ENCODE results near the gene PLA2G2E. TPM values are rescaled to one million over a fixed set of nuclear protein-coding genes. Genes with fewer than 3 reads are reported as not detected.
"Not testable (repeated sequence)": the region's sequence is repeated elsewhere in the genome, so short reads cannot be mapped to it uniquely, and the experiment has no call there.

The PLA2G2E gene
- polyA plus RNA-seq, 4 donors, result not detected

- H3K27ac ChIP-seq (ENCODE audit: low read depth in 1 of 3, low read length in 2 of 3), result no peak overlapping the region
- WGBS, 3 donors, result 67 to 74% (median 71%) methylated on average over 7 of the region's 7 CpGs
- no peak for FAIRE-seq
Measured at GRCh38 chr1:19940486-19941205, 17.2 kb upstream of the PLA2G2E start.

GRCh38 chr1:19938472-19938871 lies 15.1 kb upstream of the PLA2G2E start:
- H3K27ac ChIP-seq (ENCODE audit: low read depth in 1 of 3, low read length in 2 of 3), result no peak overlapping the region
- no peaks in the 10 kb centered on the region for H3K9me3 ChIP-seq (ENCODE audit: control insufficient read depth in 2 of 2, insufficient read depth in 1 of 2, low read depth in 1 of 2, low read length in 1 of 2)
- H3K27me3 ChIP-seq (ENCODE audit: control insufficient read depth in 3 of 3, insufficient read depth in 3 of 3, low read length in 3 of 3), result no peaks in the 10 kb centered on the region
- DNase-seq, result no peak
- no peaks in the 10 kb centered on the region for H3K4me1 ChIP-seq (ENCODE audit: control insufficient read depth in 3 of 3, insufficient read depth in 2 of 3, low read depth in 1 of 3, low read length in 2 of 3)
- no peak for FAIRE-seq
- H3K36me3 ChIP-seq (ENCODE audit: control insufficient read depth in 3 of 3, insufficient read depth in 2 of 3, low read depth in 1 of 3, low read length in 3 of 3), result no peaks in the 10 kb centered on the region
- no peak overlapping the region for H3K4me3 ChIP-seq (ENCODE audit: low read depth in 1 of 3, low read length in 3 of 3)
- 86 to 89% (median 86%) methylated on average over 1 of the region's 1 CpG for WGBS, 3 donors

More at GRCh38 chr1:19940486-19941205, 17.2 kb upstream of the PLA2G2E start:
- Histone ChIP-seq H3K4me1 (ENCODE audit: control insufficient read depth in 3 of 3, insufficient read depth in 2 of 3, low read depth in 1 of 3, low read length in 2 of 3) (no peaks in the 10 kb centered on the region), H3K9me3 (ENCODE audit: control insufficient read depth in 2 of 2, insufficient read depth in 1 of 2, low read depth in 1 of 2, low read length in 1 of 2) (no peaks in the 10 kb centered on the region), H3K27me3 (ENCODE audit: control insufficient read depth in 3 of 3, insufficient read depth in 3 of 3, low read length in 3 of 3) (no peaks in the 10 kb centered on the region), H3K4me3 (ENCODE audit: low read depth in 1 of 3, low read length in 3 of 3) (no peak overlapping the region), H3K36me3 (ENCODE audit: control insufficient read depth in 3 of 3, insufficient read depth in 2 of 3, low read depth in 1 of 3, low read length in 3 of 3) (no peaks in the 10 kb centered on the region)
- no peak for DNase-seq

DNA sequence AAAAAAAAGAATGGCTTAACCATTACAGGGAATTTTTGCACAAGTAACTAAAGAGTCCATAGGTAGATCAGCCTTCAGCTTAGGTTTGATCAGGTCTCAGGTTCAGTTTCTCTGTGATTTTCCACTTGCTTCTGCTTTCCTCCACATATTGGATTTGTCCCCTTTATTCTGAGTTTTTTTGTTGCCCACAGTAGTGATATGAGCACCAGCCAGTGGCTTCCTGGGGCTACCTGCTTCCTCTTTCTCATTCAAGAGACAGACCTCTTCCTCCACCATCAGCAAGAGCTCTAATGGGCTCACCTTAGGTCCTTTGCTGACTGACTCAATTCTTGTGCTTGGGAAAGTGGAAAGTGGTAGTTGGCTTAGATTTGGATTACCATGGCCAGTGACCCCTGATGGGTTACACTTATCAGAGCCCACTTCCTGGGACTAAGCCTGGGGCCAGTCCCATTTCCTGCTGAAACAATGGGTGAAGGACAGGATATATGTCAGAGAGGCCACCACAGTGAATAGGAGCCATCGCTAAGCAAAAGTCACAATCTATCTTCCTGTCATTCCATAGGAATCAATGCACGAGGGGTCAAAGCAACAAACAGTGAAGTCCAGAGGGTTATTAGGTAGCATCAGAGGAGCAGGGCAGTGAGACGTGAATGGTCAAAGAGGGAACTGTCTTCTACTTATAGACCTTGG lies 12.8 kb upstream of the PLA2G2E start:
- WGBS, 3 donors, result 62 to 87% (median 82%) methylated on average over 3 of the region's 3 CpGs
- Histone ChIP-seq H3K27me3 (ENCODE audit: control insufficient read depth in 3 of 3, insufficient read depth in 3 of 3, low read length in 3 of 3) (peaks cover 0 to 3% (median 0%) of the 10 kb centered on the region in 3 donors), H3K27ac (ENCODE audit: low read depth in 1 of 3, low read length in 2 of 3) (no peak overlapping the region), H3K4me3 (ENCODE audit: low read depth in 1 of 3, low read length in 3 of 3) (no peak overlapping the region), H3K4me1 (ENCODE audit: control insufficient read depth in 3 of 3, insufficient read depth in 2 of 3, low read depth in 1 of 3, low read length in 2 of 3) (no peaks in the 10 kb centered on the region), H3K36me3 (ENCODE audit: control insufficient read depth in 3 of 3, insufficient read depth in 2 of 3, low read depth in 1 of 3, low read length in 3 of 3) (no peaks in the 10 kb centered on the region), H3K9me3 (ENCODE audit: control insufficient read depth in 2 of 2, insufficient read depth in 1 of 2, low read depth in 1 of 2, low read length in 1 of 2) (peaks cover under 1 to 18% of the 10 kb centered on the region in 2 donors)
- DNase-seq (no peak), FAIRE-seq (no peak)

DNA sequence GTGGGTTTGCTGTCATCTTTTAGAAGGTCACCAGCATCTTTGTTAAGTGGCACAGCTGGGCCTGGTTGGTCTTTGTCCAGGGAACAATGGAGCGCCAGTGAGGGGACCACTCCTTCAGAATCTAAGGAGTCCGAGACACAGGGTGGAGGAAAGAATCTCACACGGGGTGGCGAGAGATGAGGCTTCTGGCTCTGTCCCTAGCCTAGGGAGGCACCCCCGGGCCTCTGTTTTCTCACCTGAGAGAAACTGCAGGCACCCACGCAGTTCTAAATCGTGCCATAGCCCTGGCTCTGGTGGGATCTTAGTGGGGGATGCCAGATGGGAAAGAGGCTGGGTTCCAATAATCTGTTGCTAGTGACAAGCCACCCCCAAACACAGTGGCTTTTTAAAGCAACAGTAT lies 10.9 kb upstream of the PLA2G2E start:
- FAIRE-seq (no peak), DNase-seq (no peak)
- H3K36me3 ChIP-seq (ENCODE audit: control insufficient read depth in 3 of 3, insufficient read depth in 2 of 3, low read depth in 1 of 3, low read length in 3 of 3), result no peaks in the 10 kb centered on the region
- peaks cover 2 to 20% of the 10 kb centered on the region in 2 donors for H3K9me3 ChIP-seq (ENCODE audit: control insufficient read depth in 2 of 2, insufficient read depth in 1 of 2, low read depth in 1 of 2, low read length in 1 of 2)
- H3K4me1 ChIP-seq (ENCODE audit: control insufficient read depth in 3 of 3, insufficient read depth in 2 of 3, low read depth in 1 of 3, low read length in 2 of 3), result no peaks in the 10 kb centered on the region
- H3K27me3 ChIP-seq (ENCODE audit: control insufficient read depth in 3 of 3, insufficient read depth in 3 of 3, low read length in 3 of 3), result peaks cover 0 to 3% (median 0%) of the 10 kb centered on the region in 3 donors
- H3K27ac ChIP-seq (ENCODE audit: low read depth in 1 of 3, low read length in 2 of 3), result no peak overlapping the region
- 86 to 94% (median 92%) methylated on average over 7 of the region's 7 CpGs for WGBS, 3 donors
- H3K4me3 ChIP-seq (ENCODE audit: low read depth in 1 of 3, low read length in 3 of 3), result no peak overlapping the region

GRCh38 chr1:19932866-19933265 lies 9.4 kb upstream of the PLA2G2E start:
- Histone ChIP-seq H3K4me1 (ENCODE audit: control insufficient read depth in 3 of 3, insufficient read depth in 2 of 3, low read depth in 1 of 3, low read length in 2 of 3) (no peaks in the 10 kb centered on the region), H3K36me3 (ENCODE audit: control insufficient read depth in 3 of 3, insufficient read depth in 2 of 3, low read depth in 1 of 3, low read length in 3 of 3) (no peaks in the 10 kb centered on the region), H3K27me3 (ENCODE audit: control insufficient read depth in 3 of 3, insufficient read depth in 3 of 3, low read length in 3 of 3) (peaks cover 0 to 3% (median 0%) of the 10 kb centered on the region in 3 donors), H3K4me3 (ENCODE audit: low read depth in 1 of 3, low read length in 3 of 3) (no peak overlapping the region), H3K9me3 (ENCODE audit: control insufficient read depth in 2 of 2, insufficient read depth in 1 of 2, low read depth in 1 of 2, low read length in 1 of 2) (peaks cover 2 to 20% of the 10 kb centered on the region in 2 donors), H3K27ac (ENCODE audit: low read depth in 1 of 3, low read length in 2 of 3) (no peak overlapping the region)
- DNase-seq, result no peak
- 6 to 96% (median 13%) methylated on average over 1 of the region's 1 CpG for WGBS, 3 donors
- no peak for FAIRE-seq

- not testable (repeated sequence) for H3K36me3 ChIP-seq (ENCODE audit: control insufficient read depth in 3 of 3, insufficient read depth in 2 of 3, low read depth in 1 of 3, low read length in 3 of 3); H3K27me3 ChIP-seq (ENCODE audit: control insufficient read depth in 3 of 3, insufficient read depth in 3 of 3, low read length in 3 of 3); H3K27ac ChIP-seq (ENCODE audit: low read depth in 1 of 3, low read length in 2 of 3); FAIRE-seq; H3K4me1 ChIP-seq (ENCODE audit: control insufficient read depth in 3 of 3, insufficient read depth in 2 of 3, low read depth in 1 of 3, low read length in 2 of 3); DNase-seq; H3K4me3 ChIP-seq (ENCODE audit: low read depth in 1 of 3, low read length in 3 of 3)
- H3K9me3 ChIP-seq (ENCODE audit: control insufficient read depth in 2 of 2, insufficient read depth in 1 of 2, low read depth in 1 of 2, low read length in 1 of 2), result peaks cover 2 to 11% of the 10 kb centered on the region in 2 donors
- WGBS, 3 donors, result 22 to 55% (median 38%) methylated on average over 3 of the region's 3 CpGs
Measured at GRCh38 chr1:19927130-19927421, 3.7 kb upstream of the PLA2G2E start.

DNA sequence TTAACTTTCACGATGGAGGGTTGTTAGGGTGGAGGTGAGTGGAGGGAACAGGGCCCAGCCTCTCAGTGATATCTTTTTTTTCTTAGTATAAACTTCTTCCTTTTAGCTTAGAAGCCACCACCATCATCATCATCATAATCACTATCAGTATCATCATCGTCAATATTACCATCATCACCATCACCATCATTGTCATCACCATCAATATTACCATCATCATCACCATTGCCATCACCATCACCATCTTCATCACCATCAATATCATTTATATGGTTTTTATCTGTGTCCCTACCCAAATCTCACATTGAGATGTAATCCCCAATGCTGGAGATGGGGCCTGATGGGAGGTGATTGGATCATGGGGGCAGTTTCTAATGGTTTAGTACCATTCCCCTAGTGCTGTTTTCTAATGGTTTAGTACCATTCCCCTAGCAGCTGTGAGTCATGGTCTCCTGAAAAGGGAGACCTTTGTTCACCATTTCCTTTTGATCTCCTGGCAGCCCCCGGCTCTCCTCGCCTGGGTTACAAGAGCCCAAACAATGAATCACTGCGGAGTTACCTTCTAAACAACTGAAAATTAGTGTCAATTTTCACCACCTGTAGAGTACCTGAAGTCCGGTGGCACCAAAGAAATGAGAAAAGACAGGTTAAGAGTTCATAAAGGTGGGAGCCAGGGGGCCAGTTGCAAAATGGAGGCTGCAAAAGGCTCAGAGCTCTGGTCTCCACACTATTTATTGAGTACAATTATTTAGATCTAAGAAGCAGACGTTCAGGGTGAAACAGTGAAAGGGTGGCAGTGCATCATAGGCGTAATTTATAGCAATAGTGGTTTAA lies 3.1 kb upstream of the PLA2G2E start:
- H3K27ac ChIP-seq (ENCODE audit: low read depth in 1 of 3, low read length in 2 of 3), result no peak overlapping the region
- H3K4me1 ChIP-seq (ENCODE audit: control insufficient read depth in 3 of 3, insufficient read depth in 2 of 3, low read depth in 1 of 3, low read length in 2 of 3), result no peaks in the 10 kb centered on the region
- DNase-seq (no peak), FAIRE-seq (no peak)
- peaks cover 0 to 6% (median 0%) of the 10 kb centered on the region in 3 donors for H3K27me3 ChIP-seq (ENCODE audit: control insufficient read depth in 3 of 3, insufficient read depth in 3 of 3, low read length in 3 of 3)
- H3K36me3 ChIP-seq (ENCODE audit: control insufficient read depth in 3 of 3, insufficient read depth in 2 of 3, low read depth in 1 of 3, low read length in 3 of 3), result no peaks in the 10 kb centered on the region
- H3K4me3 ChIP-seq (ENCODE audit: low read depth in 1 of 3, low read length in 3 of 3), result no peak overlapping the region
- H3K9me3 ChIP-seq (ENCODE audit: control insufficient read depth in 2 of 2, insufficient read depth in 1 of 2, low read depth in 1 of 2, low read length in 1 of 2), result peaks cover 2 to 5% of the 10 kb centered on the region in 2 donors
- WGBS, 3 donors, result 33 to 50% (median 47%) methylated on average over 8 of the region's 8 CpGs

DNA sequence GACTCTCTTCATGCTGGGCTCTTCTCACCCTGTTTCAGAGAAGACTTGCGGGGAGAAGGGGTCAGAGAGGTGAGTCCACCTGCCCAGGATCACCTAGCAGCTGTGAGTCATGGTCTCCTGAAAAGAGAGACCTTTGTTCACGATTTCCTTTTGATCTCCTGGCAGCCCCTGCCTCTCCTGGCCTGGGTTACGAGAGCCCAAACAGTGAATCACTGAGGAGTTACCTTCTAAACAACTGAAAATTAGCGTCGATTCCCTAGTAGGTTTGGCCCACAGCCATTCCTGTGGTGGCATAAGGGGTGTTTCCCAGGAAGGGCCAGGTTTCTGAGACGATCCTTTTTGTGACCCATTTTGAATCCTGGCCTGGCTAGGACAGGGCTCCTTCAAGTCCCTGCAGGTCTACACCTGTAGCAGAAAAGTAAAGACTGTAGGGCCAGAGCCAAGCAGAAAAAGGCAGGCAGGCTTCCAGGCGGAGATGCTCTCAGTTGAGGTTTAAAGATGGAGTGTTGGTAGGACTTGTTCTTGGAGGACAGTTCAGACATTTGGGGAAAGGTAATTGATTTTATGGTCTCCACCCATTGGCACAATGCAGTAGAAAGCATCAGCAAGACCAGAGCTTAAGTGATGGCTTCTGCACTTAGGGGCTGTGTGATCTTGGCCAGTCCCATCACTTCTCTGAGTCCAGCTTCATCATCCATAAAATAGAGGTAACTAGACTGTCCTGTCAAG lies 2.1 kb upstream of the PLA2G2E start:
- WGBS, 3 donors, result 25 to 61% (median 38%) methylated on average over 7 of the region's 7 CpGs
- Histone ChIP-seq H3K9me3 (ENCODE audit: control insufficient read depth in 2 of 2, insufficient read depth in 1 of 2, low read depth in 1 of 2, low read length in 1 of 2) (no peaks in the 10 kb centered on the region), H3K36me3 (ENCODE audit: control insufficient read depth in 3 of 3, insufficient read depth in 2 of 3, low read depth in 1 of 3, low read length in 3 of 3) (no peaks in the 10 kb centered on the region), H3K4me1 (ENCODE audit: control insufficient read depth in 3 of 3, insufficient read depth in 2 of 3, low read depth in 1 of 3, low read length in 2 of 3) (peaks cover 0 to 3% (median 0%) of the 10 kb centered on the region in 3 donors), H3K27me3 (ENCODE audit: control insufficient read depth in 3 of 3, insufficient read depth in 3 of 3, low read length in 3 of 3) (peaks cover 0 to 3% (median 0%) of the 10 kb centered on the region in 3 donors), H3K27ac (ENCODE audit: low read depth in 1 of 3, low read length in 2 of 3) (no peak overlapping the region), H3K4me3 (ENCODE audit: low read depth in 1 of 3, low read length in 3 of 3) (no peak overlapping the region)
- DNase-seq (peak; percentile 9 to 27), FAIRE-seq (no peak)
